Muscle of leg (tissue), 11 donors: Measurements from ENCODE around the gene DSC2. TPM values are rescaled to one million over a fixed set of nuclear protein-coding genes. Genes with fewer than 3 reads are reported as not detected.
"Not testable (repeated sequence)": the region's sequence is repeated elsewhere in the genome, so short reads cannot be mapped to it uniquely, and the experiment has no call there.

Experiments used
- DNase-seq: peaks from one replicate; pipeline ENCODE4 v3.0.0; 2013
- H3K27ac ChIP-seq: one replicate; pipeline ENCODE4 v1.5.1; 2013; ENCODE audit warnings: mild to moderate bottlenecking, low read length, control low read depth
- H3K27me3 ChIP-seq: one replicate; pipeline ENCODE4 v1.6.1; 2013; ENCODE audit warnings: low read length; ENCODE audit not compliant: control insufficient read depth, insufficient read depth
- H3K36me3 ChIP-seq: one replicate; pipeline ENCODE4 v1.6.1; 2013; ENCODE audit warnings: low read length; ENCODE audit not compliant: control insufficient read depth, insufficient read depth
- H3K4me1 ChIP-seq: one replicate; pipeline ENCODE4 v1.6.1; 2013; ENCODE audit warnings: low read length; ENCODE audit not compliant: control insufficient read depth, insufficient read depth
- H3K4me3 ChIP-seq: one replicate; pipeline ENCODE4 v1.5.1; 2013; ENCODE audit warnings: low read length, control low read depth
- H3K9me3 ChIP-seq: replicated peaks from 2 replicates; pipeline ENCODE4 v1.6.1; 2013; ENCODE audit warnings: low read depth, low read length; ENCODE audit not compliant: control insufficient read depth
- WGBS: methylation state at CpG from one replicate; pipeline ENCODE4 v1.1.5; 2013; ENCODE audit warnings: missing lambda C conversion rate; ENCODE audit not compliant: insufficient coverage; 5-methylcytosine and 5-hydroxymethylcytosine counted together
- polyA plus RNA-seq, 8 donors: library from polyadenylated mRNA; unstranded; fragments of 120-200 nt; gene quantifications; one replicate each; pipeline versions ENCODE4 v1.2.1 to v1.2.3, GENCODE V29; 2013; ENCODE audit warnings: inconsistent platforms in 1 of 8, low replicate concordance in 1 of 8; ENCODE audit not compliant: insufficient read length in 8 of 8, insufficient read depth in 1 of 8
- total RNA-seq: library from RNA; stranded (reverse); fragments of 120-200 nt; gene quantifications from one replicate; pipeline ENCODE4 v1.2.4, GENCODE V29; 2013

DSC2 gene
- total and polyA plus RNA-seq, 9 donors, result 2.1 to 11.8 (median 3.9) TPM

GRCh38 chr18:31046916-31047315 is 55.3 kb downstream of the DSC2 start:
- Histone ChIP-seq H3K27ac (no peak overlapping the region), H3K4me3 (no peak overlapping the region), H3K9me3 (no peaks in the 10 kb centered on the region), H3K4me1 (peaks cover 5% of the 10 kb centered on the region), H3K27me3 (peaks cover 27% of the 10 kb centered on the region), H3K36me3 (no peaks in the 10 kb centered on the region)
- no peak for DNase-seq

GRCh38 chr18:31045599-31045998 is 56.6 kb downstream of the DSC2 start:
- Histone ChIP-seq H3K36me3 (no peaks in the 10 kb centered on the region), H3K27me3 (peaks cover 39% of the 10 kb centered on the region), H3K27ac (no peak overlapping the region), H3K9me3 (no peaks in the 10 kb centered on the region), H3K4me3 (no peak overlapping the region), H3K4me1 (peaks cover 16% of the 10 kb centered on the region)
- DNase-seq, result no peak
- 80% methylated on average over 3 of the region's 6 CpGs for WGBS

GRCh38 chr18:31044926-31045325 is 57.3 kb downstream of the DSC2 start:
- no peak for DNase-seq
- no peaks in the 10 kb centered on the region for H3K36me3 ChIP-seq
- peaks cover 16% of the 10 kb centered on the region for H3K4me1 ChIP-seq
- no peaks in the 10 kb centered on the region for H3K9me3 ChIP-seq
- no peak overlapping the region for H3K27ac ChIP-seq
- H3K27me3 ChIP-seq, result peaks cover 41% of the 10 kb centered on the region
- WGBS, result no CpG with 5 or more reads among the region's 3 CpGs
- no peak overlapping the region for H3K4me3 ChIP-seq

- Histone ChIP-seq H3K4me3 (no peak overlapping the region), H3K36me3 (no peaks in the 10 kb centered on the region), H3K27ac (no peak overlapping the region), H3K27me3 (peaks cover 41% of the 10 kb centered on the region), H3K9me3 (no peaks in the 10 kb centered on the region), H3K4me1 (peaks cover 16% of the 10 kb centered on the region)
- 80% methylated on average over 1 of the region's 7 CpGs for WGBS
- DNase-seq, result no peak
These were observed 58.5 kb downstream of the DSC2 start for GRCh38 chr18:31043709-31044108.

GRCh38 chr18:31042406-31043181 is 59.6 kb downstream of the DSC2 start, which contains the start of gene DSC3:
Gene DSC3, minus strand, starts transcription at chr18:31042742. Its CDS starts 82 bp downstream, at chr18:31042660.
- Histone ChIP-seq H3K4me1 (peaks cover 16% of the 10 kb centered on the region), H3K9me3 (no peaks in the 10 kb centered on the region), H3K27me3 (peaks cover 41% of the 10 kb centered on the region), H3K4me3 (peak within 1 kb of the TSS; percentile 39), H3K36me3 (no peaks in the 10 kb centered on the region), H3K27ac (no peak within 1 kb of the TSS)
- DNase-seq, result peak; percentile 54
- WGBS, result under 1% methylated on average over 72 of the region's 73 CpGs

GRCh38 chr18:31042084-31042405 is 60.2 kb downstream of the DSC2 start:
- Histone ChIP-seq H3K36me3 (no peaks in the 10 kb centered on the region), H3K9me3 (no peaks in the 10 kb centered on the region), H3K27ac (no peak overlapping the region), H3K4me3 (peak overlapping the region; percentile 39), H3K27me3 (peaks cover 41% of the 10 kb centered on the region), H3K4me1 (peaks cover 16% of the 10 kb centered on the region)
- no peak for DNase-seq
- WGBS, result under 1% methylated on average over 17 of the region's 17 CpGs

GRCh38 chr18:31041271-31042083 is 60.7 kb downstream of the DSC2 start:
- under 1% methylated on average over 45 of the region's 52 CpGs for WGBS
- Histone ChIP-seq H3K27me3 (peaks cover 41% of the 10 kb centered on the region), H3K4me3 (peak overlapping the region; percentile 39), H3K36me3 (no peaks in the 10 kb centered on the region), H3K4me1 (peaks cover 16% of the 10 kb centered on the region), H3K9me3 (no peaks in the 10 kb centered on the region), H3K27ac (peak overlapping the region; percentile 10)
- peak; percentile 53 for DNase-seq

- DNase-seq, result no peak
- Histone ChIP-seq H3K9me3 (no peaks in the 10 kb centered on the region), H3K4me1 (peaks cover 16% of the 10 kb centered on the region), H3K27ac (no peak overlapping the region), H3K4me3 (peak overlapping the region; percentile 39), H3K36me3 (no peaks in the 10 kb centered on the region), H3K27me3 (peaks cover 37% of the 10 kb centered on the region)
- WGBS, result 4% methylated on average over 13 of the region's 18 CpGs
These were observed 61.4 kb downstream of the DSC2 start for GRCh38 chr18:31040686-31041270.

GRCh38 chr18:31039426-31039825 is 62.8 kb downstream of the DSC2 start:
- Histone ChIP-seq H3K4me3 (no peak overlapping the region), H3K27ac (no peak overlapping the region), H3K4me1 (peaks cover 16% of the 10 kb centered on the region), H3K9me3 (no peaks in the 10 kb centered on the region), H3K36me3 (no peaks in the 10 kb centered on the region), H3K27me3 (peaks cover 35% of the 10 kb centered on the region)
- no CpG with 5 or more reads among the region's 3 CpGs for WGBS
- no peak for DNase-seq

- not testable (repeated sequence) for H3K4me3 ChIP-seq, H3K27ac ChIP-seq, DNase-seq, H3K36me3 ChIP-seq, H3K9me3 ChIP-seq
- Histone ChIP-seq H3K4me1 (peaks cover 16% of the 10 kb centered on the region), H3K27me3 (peaks cover 22% of the 10 kb centered on the region)
- WGBS, result 88% methylated on average over 3 of the region's 5 CpGs
These were observed 64.5 kb downstream of the DSC2 start for GRCh38 chr18:31037686-31038085.
